Thyroid gland (tissue), 4 donors: ENCODE data around the gene HPCA.

Source experiments
- POLR2A ChIP-seq, 2 donors: fragments of 450-650 bp; IDR thresholded peaks; one replicate each; pipeline ENCODE4 v1.6.1; 2017; ENCODE audit warnings: antibody characterized with exemption in 2 of 2, mild to moderate bottlenecking in 2 of 2, moderate library complexity in 1 of 2
- TF ChIP-seq, protein P1 (sequence below), 6 experiments: fragments of 200-600 bp in 3 of 6; fragments of 450-650 bp in 3 of 6; sonication (generic) in 3 of 6; IDR thresholded peaks; one replicate each; pipeline ENCODE4 v1.5.1; 2016 to 2019; ENCODE audit warnings: antibody characterized with exemption in 6 of 6, mild to moderate bottlenecking in 2 of 6, inconsistent platforms in 1 of 6, moderate library complexity in 1 of 6

- TF ChIP-seq, protein P1, sequence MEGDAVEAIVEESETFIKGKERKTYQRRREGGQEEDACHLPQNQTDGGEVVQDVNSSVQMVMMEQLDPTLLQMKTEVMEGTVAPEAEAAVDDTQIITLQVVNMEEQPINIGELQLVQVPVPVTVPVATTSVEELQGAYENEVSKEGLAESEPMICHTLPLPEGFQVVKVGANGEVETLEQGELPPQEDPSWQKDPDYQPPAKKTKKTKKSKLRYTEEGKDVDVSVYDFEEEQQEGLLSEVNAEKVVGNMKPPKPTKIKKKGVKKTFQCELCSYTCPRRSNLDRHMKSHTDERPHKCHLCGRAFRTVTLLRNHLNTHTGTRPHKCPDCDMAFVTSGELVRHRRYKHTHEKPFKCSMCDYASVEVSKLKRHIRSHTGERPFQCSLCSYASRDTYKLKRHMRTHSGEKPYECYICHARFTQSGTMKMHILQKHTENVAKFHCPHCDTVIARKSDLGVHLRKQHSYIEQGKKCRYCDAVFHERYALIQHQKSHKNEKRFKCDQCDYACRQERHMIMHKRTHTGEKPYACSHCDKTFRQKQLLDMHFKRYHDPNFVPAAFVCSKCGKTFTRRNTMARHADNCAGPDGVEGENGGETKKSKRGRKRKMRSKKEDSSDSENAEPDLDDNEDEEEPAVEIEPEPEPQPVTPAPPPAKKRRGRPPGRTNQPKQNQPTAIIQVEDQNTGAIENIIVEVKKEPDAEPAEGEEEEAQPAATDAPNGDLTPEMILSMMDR (IDR thresholded peaks at IDR 0.05), result no peak
- TF ChIP-seq POLR2A (IDR thresholded peaks at IDR 0.05), result no peak
These were observed 8.8 kb upstream of the HPCA start for GRCh38 chr1:32877211-32878110.
